H9 (cell line): ENCODE data around the gene CD226. TPM values are rescaled to one million over a fixed set of nuclear protein-coding genes. Genes with fewer than 3 reads are reported as not detected.

Experiments used
- DNase-seq: peaks from one replicate; pipeline ENCODE4 v3.0.0-alpha.2; 2017
- H2AFZ ChIP-seq: one replicate; pipeline ENCODE4 v1.6.1; 2013; ENCODE audit warnings: mild to moderate bottlenecking, low read length, control low read depth, moderate library complexity
- H2AK5ac ChIP-seq: 2 replicates; pipeline ENCODE4 v1.6.1; 2013; ENCODE audit warnings: low read length, control low read depth, mixed read lengths; ENCODE audit not compliant: insufficient read length
- H2BK120ac ChIP-seq: one replicate; pipeline ENCODE4 v1.6.1; 2013; ENCODE audit warnings: low read depth, mild to moderate bottlenecking, low read length, control low read depth, inconsistent platforms; ENCODE audit not compliant: poor library complexity, severe bottlenecking
- H2BK12ac ChIP-seq: 2 replicates; pipeline ENCODE4 v1.6.1; 2013; ENCODE audit warnings: low read length, control low read depth, mixed read lengths, low read depth; ENCODE audit not compliant: insufficient read length
- H2BK15ac ChIP-seq: 2 replicates; pipeline ENCODE4 v1.6.1; 2013; ENCODE audit warnings: low read depth, low read length, control low read depth
- H2BK20ac ChIP-seq: one replicate; pipeline ENCODE4 v1.6.1; 2013; ENCODE audit warnings: low read depth, mild to moderate bottlenecking, low read length, control low read depth, inconsistent platforms; ENCODE audit not compliant: poor library complexity, severe bottlenecking
- H2BK5ac ChIP-seq: 2 replicates; pipeline ENCODE4 v1.6.1; 2013; ENCODE audit warnings: low read length, control low read depth, mixed read lengths; ENCODE audit not compliant: insufficient read length
- H3K14ac ChIP-seq: 2 replicates; pipeline ENCODE4 v1.6.1; 2013; ENCODE audit warnings: low read length, control low read depth; ENCODE audit not compliant: insufficient read depth
- H3K18ac ChIP-seq: 2 replicates; pipeline ENCODE4 v1.6.1; 2013; ENCODE audit warnings: low read depth, mild to moderate bottlenecking, mixed read lengths, low read length, control low read depth; ENCODE audit not compliant: insufficient read length
- H3K23ac ChIP-seq: 2 replicates; pipeline ENCODE4 v1.6.1; 2013; ENCODE audit warnings: low read length, control low read depth, mixed read lengths, low read depth; ENCODE audit not compliant: insufficient read length
- H3K23me2 ChIP-seq: 2 replicates; pipeline ENCODE4 v1.6.1; 2013; ENCODE audit warnings: low read depth, mild to moderate bottlenecking, mixed read lengths, low read length, control low read depth; ENCODE audit not compliant: insufficient read length, poor library complexity, severe bottlenecking
- H3K27ac ChIP-seq: 2 replicates; pipeline ENCODE4 v1.5.1; 2013; ENCODE audit warnings: low read length, control low read depth, mixed read lengths, low read depth; ENCODE audit not compliant: insufficient read length
- H3K27me3 ChIP-seq: 2 replicates; pipeline ENCODE4 v1.6.1; 2013; ENCODE audit warnings: low read length, control low read depth, inconsistent platforms; ENCODE audit not compliant: insufficient read depth
- H3K4ac ChIP-seq: 2 replicates; pipeline ENCODE4 v1.6.1; 2013; ENCODE audit warnings: low read depth, mild to moderate bottlenecking, control low read depth, inconsistent platforms, low read length, moderate library complexity
- H3K4me1 ChIP-seq: 2 replicates; pipeline ENCODE4 v1.6.1; 2013; ENCODE audit warnings: low read length, control low read depth, inconsistent platforms; ENCODE audit not compliant: insufficient read depth
- H3K4me2 ChIP-seq: 2 replicates; pipeline ENCODE4 v1.6.1; 2013; ENCODE audit warnings: low read length, control low read depth, mixed read lengths; ENCODE audit not compliant: insufficient read length, insufficient read depth
- H3K56ac ChIP-seq: 2 replicates; pipeline ENCODE4 v1.6.1; 2013; ENCODE audit warnings: low read depth, mild to moderate bottlenecking, mixed read lengths, low read length, control low read depth; ENCODE audit not compliant: insufficient read length
- H3K79me1 ChIP-seq: 2 replicates; pipeline ENCODE4 v1.6.1; 2013; ENCODE audit warnings: low read depth, mild to moderate bottlenecking, moderate library complexity, low read length, control low read depth, inconsistent platforms; ENCODE audit not compliant: insufficient read depth, poor library complexity, severe bottlenecking
- H3K79me2 ChIP-seq: 2 replicates; pipeline ENCODE4 v1.6.1; 2013; ENCODE audit warnings: low read length, control low read depth, inconsistent platforms; ENCODE audit not compliant: insufficient read depth
- H3K9ac ChIP-seq: 2 replicates; pipeline ENCODE4 v1.6.1; 2013; ENCODE audit warnings: low read length, control low read depth, mixed read lengths; ENCODE audit not compliant: insufficient read length; ENCODE audit errors: extremely low read depth
- H3K9me3 ChIP-seq: one replicate; pipeline ENCODE4 v1.6.1; 2013; ENCODE audit warnings: low read depth, low read length, inconsistent platforms; ENCODE audit not compliant: control insufficient read depth
- H3T11ph ChIP-seq: one replicate; pipeline ENCODE4 v1.6.1; 2013; ENCODE audit warnings: mild to moderate bottlenecking, low read length, control low read depth, inconsistent platforms
- H4K20me1 ChIP-seq: one replicate; pipeline ENCODE4 v1.6.1; 2013; ENCODE audit not compliant: control insufficient read depth, insufficient read length, insufficient read depth
- H4K5ac ChIP-seq: 2 replicates; pipeline ENCODE4 v1.6.1; 2013; ENCODE audit warnings: low read depth, mild to moderate bottlenecking, mixed read lengths, low read length, control low read depth; ENCODE audit not compliant: insufficient read length
- H4K8ac ChIP-seq: replicated peaks from 2 replicates; pipeline ENCODE4 v1.6.1; 2013; ENCODE audit warnings: low read length, control low read depth, mixed read lengths, low read depth; ENCODE audit not compliant: insufficient read length
- H4K91ac ChIP-seq: 2 replicates; pipeline ENCODE4 v1.6.1; 2013; ENCODE audit warnings: low read depth, mild to moderate bottlenecking, moderate library complexity, mixed read lengths, low read length, control low read depth; ENCODE audit not compliant: insufficient read length
- H3K27ac Mint-ChIP-seq, 3 experiments: 2 replicates in 2 of 3; 3 replicates in 1 of 3; pipeline ENCODE4 v1.8.0; 2020 to 2021; ENCODE audit warnings: mixed read lengths in 3 of 3, mild to moderate bottlenecking in 1 of 3, moderate library complexity in 1 of 3
- H3K27me3 Mint-ChIP-seq: 2 replicates; pipeline ENCODE4 v1.8.0; 2021; ENCODE audit warnings: low read depth, mild to moderate bottlenecking, moderate library complexity, mixed read lengths
- H3K36me3 Mint-ChIP-seq, 3 experiments: 2 replicates in 2 of 3; 3 replicates in 1 of 3; pipeline ENCODE4 v1.8.0; 2020 to 2021; ENCODE audit warnings: low read depth in 3 of 3, mixed read lengths in 3 of 3; ENCODE audit not compliant: insufficient read depth in 1 of 3
- H3K4me1 Mint-ChIP-seq, 2 experiments: 2 replicates each; pipeline ENCODE4 v1.8.0; 2020; ENCODE audit warnings: mixed read lengths in 2 of 2
- H3K4me3 Mint-ChIP-seq, 2 experiments: 2 replicates in 1 of 2; 3 replicates in 1 of 2; pipeline ENCODE4 v1.8.0; 2020 to 2021; ENCODE audit warnings: mild to moderate bottlenecking in 2 of 2, mixed read lengths in 2 of 2, moderate library complexity in 1 of 2
- H3K9me3 Mint-ChIP-seq, 2 experiments: 2 replicates in 1 of 2; 3 replicates in 1 of 2; pipeline ENCODE4 v1.8.0; 2020; ENCODE audit warnings: mild to moderate bottlenecking in 2 of 2, mixed read lengths in 2 of 2, moderate library complexity in 1 of 2
- CTCF ChIP-seq: fragments of 200-600 bp; sonication (generic); conservative IDR thresholded peaks from 3 replicates; pipeline ENCODE4 v1.8.0; 2021; ENCODE audit warnings: antibody characterized with exemption, mild to moderate bottlenecking
- WGBS: extraction: QIAGEN DNeasy Blood & Tissue Kit; methylation state at CpG from one replicate; pipeline ENCODE4 v1.1.7; 2013; ENCODE audit warnings: missing lambda C conversion rate, low lambda C conversion rate, mixed read lengths; ENCODE audit not compliant: insufficient read length; ENCODE audit errors: extremely low coverage; 5-methylcytosine and 5-hydroxymethylcytosine counted together
- total RNA-seq: library from RNA; stranded (reverse); gene quantifications from 2 replicates; pipeline ENCODE4 v1.2.1, GENCODE V29; 2021

The CD226 gene
- total RNA-seq, 1 experiment from 2014 or later, result not detected

- DNase-seq, result no peak
- no peak for TF ChIP-seq CTCF
- H4K5ac ChIP-seq, result no peak overlapping the region
- H3K18ac ChIP-seq, result no peak overlapping the region
- no peaks in the 10 kb centered on the region for H3K4me1 ChIP-seq
- no peak overlapping the region for H3K9ac ChIP-seq
- no peaks in the 10 kb centered on the region for H3K23me2 ChIP-seq
- Mint-ChIP-seq H3K27me3 (no peaks in the 10 kb centered on the region), H3K27ac (no peak overlapping the region), H3K4me1 (no peaks in the 10 kb centered on the region), H3K4me3 (no peak overlapping the region), H3K9me3 (peaks cover 3 to 7% of the 10 kb centered on the region in 2 experiments; a peak in 3 of 5 replicates), H3K36me3 (peaks cover 0 to 2% (median 0%) of the 10 kb centered on the region in 3 experiments; a peak in 1 of 7 replicates)
- H2BK15ac ChIP-seq, result no peak overlapping the region
- WGBS, result no CpG with 5 or more reads among the region's 4 CpGs
- no peaks in the 10 kb centered on the region for H3K79me1 ChIP-seq
- no peak overlapping the region for H2AK5ac ChIP-seq
- H2BK5ac ChIP-seq, result no peak overlapping the region
- no peak overlapping the region for H3K23ac ChIP-seq
- no peak overlapping the region for H3K27ac ChIP-seq
- no peak overlapping the region for H2BK120ac ChIP-seq
- H3K79me2 ChIP-seq, result no peaks in the 10 kb centered on the region
- H4K8ac ChIP-seq, result no peak overlapping the region
- no peak overlapping the region for H3K4me2 ChIP-seq
- H3K27me3 ChIP-seq, result no peaks in the 10 kb centered on the region
- H4K91ac ChIP-seq, result no peak overlapping the region
- no peak overlapping the region for H2BK12ac ChIP-seq
- H3K4ac ChIP-seq, result no peak overlapping the region
- H3K14ac ChIP-seq, result no peak overlapping the region
- no peak overlapping the region for H3T11ph ChIP-seq
- H2BK20ac ChIP-seq, result no peak overlapping the region
- H2AFZ ChIP-seq, result no peak overlapping the region
- no peaks in the 10 kb centered on the region for H4K20me1 ChIP-seq
- no peaks in the 10 kb centered on the region for H3K9me3 ChIP-seq
- H3K56ac ChIP-seq, result no peak overlapping the region
Measured at GRCh38 chr18:69820538-69820937, 127.1 kb downstream of the CD226 start.
